ENCODE results near the gene RHBDD1.
"Not testable (repeated sequence)": the region's sequence is repeated elsewhere in the genome, so short reads cannot be mapped to it uniquely, and the experiment has no call there.

The RHBDD1 gene

DNA sequence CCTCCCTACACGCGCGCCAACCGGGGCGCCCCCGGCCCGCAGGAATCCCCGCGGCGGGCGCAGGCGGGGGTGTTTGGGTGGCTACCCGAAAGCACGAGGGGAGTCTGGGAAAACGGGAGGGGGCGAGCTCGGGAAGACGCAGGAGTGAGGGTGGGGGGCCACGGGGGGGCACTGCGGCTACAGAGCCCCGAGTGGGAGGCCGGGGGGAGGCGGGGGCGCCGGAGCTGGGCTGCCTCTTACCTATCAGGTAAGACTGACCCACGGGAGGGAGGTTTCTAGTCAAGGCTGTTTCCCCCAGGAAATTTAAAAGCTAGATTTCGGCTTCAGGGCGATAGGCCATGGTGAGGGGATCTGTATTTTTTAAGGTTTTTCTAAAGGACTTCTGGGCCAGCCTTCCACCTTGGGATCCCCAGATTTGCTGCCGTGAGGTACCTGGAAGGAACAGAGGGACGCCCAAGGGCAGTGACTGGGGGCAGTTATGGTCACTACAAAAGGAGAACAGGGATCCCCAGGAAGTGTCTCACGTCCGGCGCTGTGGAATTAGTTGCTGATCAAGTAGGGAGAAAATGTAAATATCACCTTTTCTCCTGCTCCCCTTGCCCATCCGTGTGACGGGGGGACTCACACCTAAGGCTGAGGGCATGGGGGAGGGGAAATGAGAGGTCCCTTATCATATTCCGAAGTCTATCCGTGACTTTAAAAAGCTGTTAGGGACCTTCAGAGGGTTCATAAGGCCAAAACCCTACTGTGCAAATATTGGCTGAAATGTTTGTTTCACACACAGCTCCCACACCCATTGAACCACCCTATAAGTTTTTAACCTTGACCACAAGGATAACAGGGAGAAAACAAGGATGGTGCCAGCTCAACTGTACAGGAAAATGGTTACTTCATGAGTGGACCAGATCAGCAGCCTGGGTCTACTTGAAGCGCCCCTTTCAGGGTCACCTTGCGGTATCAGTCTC is 35.6 kb upstream of the RHBDD1 start:
- no peak for DNase-seq

DNA sequence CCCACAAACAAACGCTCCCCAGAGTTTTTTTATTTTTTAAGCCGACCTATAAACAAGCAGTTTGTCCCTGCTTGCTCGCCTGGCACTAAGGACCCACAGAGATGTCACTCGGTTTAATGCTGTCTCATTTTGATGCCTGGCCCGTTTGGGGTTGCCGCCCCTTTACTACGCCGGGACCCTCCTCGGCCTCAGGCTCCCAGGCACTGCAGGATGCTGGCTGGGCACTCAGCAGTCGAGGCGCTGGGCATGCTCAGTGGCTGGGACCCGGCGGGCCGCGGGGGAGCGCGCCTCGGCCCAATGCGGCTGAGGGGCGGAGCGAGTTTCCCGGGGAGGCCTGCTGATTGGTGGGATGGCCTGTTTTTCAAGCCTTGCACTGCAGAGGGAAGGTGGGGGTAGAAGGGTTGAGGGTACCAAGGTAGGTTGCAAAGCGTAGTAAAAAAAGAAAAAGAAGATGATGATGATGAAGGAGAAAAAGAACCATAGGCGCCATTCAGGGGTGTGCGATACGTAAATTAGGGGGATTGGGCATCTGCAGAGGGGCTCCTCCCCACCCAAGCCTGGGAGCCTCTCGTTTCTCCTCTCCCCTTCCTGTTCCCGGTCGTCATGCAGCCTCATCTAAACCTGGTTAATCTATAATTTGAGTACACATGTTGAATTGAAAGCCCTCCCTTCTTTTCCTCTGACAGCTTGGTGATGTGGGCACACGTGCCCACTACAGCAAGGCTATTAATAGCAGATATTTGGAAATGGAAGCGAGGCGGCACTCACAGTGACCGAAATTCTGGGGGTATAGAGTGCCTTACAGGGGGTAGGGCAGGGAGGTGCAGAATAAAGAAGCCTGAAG is 34.7 kb upstream of the RHBDD1 start:
- DNase-seq, result peak; percentile 68

DNA sequence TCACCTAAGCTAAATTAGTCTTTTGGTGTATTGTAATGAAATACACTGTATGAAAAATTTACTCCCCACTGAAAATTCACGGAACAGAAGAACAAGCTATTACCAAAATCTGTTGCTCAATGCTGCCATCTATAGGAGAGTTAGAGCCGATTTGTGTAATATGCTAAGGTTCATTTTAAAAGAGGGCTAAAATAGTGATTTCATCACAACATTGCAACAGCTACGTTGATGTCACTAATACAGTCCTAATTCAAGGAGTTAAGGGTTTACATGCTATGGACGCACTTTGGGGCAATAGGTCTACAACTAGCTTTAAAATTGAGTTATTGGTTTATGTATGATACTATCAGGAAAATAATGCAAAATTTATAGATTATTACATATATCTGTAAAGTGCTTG is 33.3 kb upstream of the RHBDD1 start:
- DNase-seq, result no peak

DNA sequence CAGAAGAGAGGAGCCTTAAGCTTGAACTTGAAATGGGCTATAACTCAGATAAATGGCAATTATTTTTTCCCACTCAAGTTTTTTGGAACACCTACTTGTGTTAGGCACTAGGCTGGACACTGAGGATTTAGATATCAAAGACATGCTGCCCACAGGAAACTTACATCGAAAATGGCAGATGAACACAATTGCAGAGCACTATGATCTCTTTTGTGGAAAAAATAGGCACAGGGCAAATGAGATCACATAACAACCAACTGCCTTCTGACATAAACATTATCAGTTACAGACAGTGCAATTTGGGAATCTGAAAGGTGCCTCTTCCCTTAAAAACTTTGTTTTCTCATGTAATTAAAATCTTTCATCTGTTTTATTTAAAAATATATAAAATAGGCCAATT is 32.4 kb upstream of the RHBDD1 start:
- DNase-seq, result no peak

DNA sequence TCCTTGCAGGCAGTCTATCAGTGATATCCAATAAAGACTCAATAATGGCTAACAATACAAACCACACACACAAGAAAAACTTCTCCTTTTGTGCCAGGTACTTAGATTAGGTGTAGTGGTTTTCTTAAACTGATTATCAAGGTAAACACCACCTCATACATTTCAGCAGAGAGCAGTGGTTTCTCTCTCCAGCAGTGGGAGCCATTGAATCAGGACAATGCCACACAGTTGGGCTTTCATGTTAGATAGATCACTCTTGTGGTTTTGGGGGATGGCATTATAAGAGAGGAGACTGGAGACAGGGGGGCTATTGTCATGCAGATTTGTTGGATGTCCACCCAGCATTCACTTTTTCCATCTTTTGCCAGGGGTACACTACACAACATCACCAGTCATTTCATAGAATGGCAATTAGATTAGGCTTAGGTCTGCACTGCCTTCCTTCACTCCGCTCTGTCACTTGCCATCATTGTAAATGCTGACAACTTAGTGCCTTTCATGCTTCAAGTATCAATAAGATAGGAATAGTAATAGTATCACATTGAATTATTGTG is 22.6 kb upstream of the RHBDD1 start:
- no peak for DNase-seq

DNA sequence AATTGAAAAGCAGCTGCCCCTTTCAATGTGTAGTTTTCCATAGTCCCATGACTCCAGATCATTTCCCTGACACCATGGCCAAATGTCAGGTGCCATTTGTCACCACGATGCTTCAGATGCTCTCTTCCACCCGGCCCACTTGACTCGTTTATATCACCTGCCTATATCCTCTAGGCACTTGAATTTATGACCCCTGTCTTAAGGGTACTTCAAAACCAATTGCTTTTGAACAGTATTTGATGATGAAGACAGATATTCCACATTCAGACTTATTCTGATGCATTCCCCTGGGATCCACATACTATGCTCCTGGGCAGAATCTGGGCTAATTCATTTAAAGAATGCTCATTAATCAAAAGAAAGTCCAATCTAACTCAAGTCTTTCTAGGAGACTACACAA is 16.9 kb upstream of the RHBDD1 start:
- no peak for DNase-seq

DNA sequence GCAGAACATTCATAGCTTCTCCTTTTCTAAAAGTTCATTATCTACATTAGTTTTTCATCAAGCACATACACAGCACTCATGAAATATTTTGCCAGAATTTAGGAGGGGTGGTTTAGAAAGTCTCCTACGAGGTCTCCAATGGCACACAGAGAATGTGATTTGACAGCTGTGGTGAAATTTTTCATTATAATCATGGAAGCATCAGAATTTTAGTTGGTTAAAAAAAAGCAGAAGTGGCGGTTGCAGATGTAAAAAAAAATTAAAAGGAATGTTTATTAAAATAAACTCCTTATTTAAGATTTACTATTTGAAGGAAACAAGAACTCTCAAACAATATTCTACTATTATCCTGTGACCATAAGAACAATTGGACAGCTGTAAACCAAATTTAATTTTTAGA is 10.8 kb upstream of the RHBDD1 start:
- DNase-seq, result no peak

DNA sequence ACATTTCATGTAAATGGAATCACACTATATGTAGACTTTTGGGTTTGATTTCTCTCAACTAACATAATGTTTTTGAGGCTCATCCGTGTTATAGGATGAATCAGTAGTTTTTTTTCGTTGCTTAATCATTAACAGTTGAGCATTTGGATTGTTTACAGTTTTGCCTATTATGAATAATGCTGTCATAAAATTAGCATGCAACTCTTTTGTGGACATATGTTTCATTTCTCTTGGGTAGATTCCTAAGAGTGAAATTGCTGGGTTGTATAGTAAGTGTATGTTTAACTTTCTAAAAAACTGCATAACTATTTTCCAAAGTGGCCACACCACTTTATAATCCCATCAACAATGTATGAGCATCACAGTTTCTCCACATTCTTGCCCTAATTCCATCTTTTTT is 7.7 kb upstream of the RHBDD1 start:
- no peak for DNase-seq

DNA sequence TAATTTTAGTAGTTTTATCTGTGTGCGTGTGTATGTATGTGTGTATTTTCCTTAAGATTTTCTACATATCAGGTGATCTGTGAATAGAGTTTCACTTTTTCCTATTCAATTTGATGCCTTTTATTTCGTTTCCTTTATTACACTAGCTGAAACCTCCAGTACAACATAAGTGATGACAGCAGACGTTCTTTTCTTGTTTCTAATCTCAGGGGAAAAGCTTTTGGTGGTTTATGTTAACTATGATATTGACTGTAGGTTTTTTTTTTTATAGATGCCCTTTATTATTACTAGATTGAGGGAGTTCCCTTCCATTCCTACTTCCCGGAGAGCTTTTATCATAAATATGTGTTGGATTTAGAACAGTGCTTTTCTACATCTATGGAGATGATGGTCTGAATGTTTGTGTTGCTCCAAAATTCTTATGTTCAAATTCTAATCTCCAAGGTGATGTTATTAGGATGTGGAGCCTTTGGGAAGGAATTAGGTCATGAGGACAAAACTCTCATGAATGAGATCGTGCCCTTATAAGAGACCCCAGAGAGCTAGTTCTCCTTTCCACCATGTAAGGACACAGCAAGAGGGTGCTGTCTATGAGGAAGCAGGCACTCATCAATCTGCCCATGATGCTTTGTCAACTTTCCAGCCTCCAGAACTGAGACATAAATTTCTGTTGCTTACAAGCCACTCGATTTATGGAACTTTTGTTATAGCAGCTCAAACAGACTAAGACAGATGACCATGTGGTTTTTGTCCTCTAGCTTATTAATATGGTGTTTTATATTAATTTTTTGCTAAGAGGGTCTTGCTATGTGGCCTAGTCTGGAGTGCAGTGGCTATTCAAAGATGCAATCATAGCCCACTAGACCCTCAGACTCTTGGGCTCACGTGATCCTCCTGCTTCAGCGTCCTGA is 5.9 kb upstream of the RHBDD1 start:
- no peak for DNase-seq

DNA sequence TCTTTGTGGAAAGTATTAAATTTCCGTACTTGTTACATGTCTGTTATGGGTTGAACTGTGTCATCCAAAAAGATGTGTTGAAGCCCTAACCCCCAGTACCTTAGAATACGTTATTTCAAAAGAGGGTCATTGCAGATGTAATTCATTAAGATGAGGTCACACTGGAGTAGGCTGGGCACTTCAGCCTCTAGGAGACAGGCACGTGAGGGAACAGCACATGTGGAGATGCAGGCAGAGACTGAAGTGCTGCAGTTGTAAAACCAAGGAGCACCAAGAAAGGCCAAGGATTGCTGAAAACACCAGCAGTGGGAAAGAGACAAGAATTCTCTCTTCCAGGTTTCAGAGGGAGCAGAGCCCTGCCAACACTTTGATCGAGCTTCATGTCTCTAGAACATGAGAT is 4.6 kb upstream of the RHBDD1 start:
- DNase-seq, result no peak

DNA sequence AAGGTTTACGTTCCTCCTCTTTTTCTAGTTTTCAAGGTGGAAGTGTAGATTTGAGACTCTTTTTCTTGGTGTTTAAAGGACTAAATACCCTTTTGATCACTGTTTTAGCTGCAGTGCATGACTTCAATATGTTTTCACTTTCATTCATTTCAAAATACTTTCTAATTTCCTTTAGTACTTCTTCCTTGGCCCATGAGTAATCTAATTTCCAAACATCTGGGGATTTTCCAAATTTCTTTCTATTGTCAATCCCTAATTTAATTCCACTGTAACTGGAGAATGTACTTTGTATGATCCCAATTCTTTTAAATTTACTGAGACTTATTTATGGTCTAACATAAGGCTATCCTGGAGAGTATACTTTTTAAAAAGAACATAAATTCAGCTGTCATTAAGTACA is 3.8 kb upstream of the RHBDD1 start:
- no peak for DNase-seq

DNA sequence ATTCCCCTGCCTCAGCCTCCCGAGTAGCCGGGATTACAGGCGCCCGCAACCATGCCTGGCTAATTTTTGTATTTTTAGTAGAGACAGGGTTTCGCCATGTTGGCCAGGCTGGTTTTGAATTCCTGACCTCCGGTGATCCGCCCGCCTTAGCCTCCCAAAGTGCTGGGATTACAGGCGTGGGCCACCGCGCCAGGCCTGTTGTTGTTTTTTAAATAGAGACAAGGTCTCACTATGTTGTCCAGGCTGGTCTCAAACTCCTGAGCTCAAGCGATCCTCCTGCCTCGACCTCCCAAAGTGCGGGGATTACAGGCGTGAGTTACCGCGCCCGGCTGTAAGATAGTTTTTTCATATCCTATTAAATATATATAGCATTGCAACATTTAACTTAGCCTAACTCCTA is 974 bp upstream of the RHBDD1 start:
- not testable (repeated sequence) for DNase-seq

DNA sequence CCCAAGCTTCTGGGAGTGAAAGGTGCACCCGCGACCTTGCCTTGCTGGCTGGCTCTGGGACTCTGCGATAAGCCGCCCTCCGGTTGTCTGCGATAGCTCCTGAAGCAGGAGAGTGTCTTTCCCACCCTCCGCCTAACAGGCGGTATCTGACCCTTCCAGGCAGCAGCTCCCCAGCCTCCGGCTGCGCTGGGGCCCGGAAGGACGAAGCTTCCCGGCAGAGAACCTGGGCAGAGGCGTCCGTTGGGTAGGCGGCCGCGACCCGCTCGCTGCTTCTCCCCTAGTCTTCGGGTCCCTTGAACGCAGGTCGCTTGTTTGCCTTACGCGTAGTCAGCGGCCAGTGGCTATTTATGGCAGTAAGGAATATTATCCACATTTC is 446 bp upstream of the RHBDD1 start:
- no peak for DNase-seq

DNA sequence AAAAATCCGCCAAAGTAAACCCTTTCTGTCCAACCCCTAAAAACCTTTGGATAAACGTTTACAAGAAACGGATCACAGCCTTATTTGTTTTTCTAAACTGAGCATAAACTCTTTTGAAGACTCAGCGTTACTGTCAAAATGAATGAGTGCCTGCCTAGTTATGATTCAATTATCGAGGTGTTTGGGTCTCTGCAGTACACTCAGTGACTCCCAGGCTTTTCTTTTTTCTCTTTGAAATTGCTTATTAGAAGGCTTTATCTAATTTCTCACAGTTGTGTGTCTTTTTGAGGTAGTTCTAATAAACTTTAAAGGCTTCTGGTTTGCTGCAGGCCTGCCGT is 663 bp downstream of the RHBDD1 start:
- DNase-seq, result no peak

DNA sequence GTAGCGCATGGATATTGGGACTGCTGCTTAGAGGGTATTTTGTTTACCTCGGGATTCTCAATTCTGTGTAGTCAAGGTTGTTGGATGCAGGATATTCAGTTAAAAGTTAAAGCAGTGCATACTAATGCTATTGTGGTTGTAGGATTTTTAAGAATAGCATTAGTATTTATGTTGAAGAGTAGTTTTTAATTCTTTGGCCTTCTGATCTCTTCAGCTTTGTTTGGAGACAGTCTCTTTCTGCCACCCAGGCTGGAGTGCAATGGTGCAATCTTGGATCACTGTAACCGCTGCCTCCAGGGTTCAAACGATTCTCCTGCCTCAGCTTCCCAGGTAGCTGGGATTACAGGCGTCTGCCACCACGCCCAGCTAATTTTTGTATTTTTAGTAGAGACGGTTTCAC is 1.5 kb downstream of the RHBDD1 start:
- no peak for DNase-seq

DNA sequence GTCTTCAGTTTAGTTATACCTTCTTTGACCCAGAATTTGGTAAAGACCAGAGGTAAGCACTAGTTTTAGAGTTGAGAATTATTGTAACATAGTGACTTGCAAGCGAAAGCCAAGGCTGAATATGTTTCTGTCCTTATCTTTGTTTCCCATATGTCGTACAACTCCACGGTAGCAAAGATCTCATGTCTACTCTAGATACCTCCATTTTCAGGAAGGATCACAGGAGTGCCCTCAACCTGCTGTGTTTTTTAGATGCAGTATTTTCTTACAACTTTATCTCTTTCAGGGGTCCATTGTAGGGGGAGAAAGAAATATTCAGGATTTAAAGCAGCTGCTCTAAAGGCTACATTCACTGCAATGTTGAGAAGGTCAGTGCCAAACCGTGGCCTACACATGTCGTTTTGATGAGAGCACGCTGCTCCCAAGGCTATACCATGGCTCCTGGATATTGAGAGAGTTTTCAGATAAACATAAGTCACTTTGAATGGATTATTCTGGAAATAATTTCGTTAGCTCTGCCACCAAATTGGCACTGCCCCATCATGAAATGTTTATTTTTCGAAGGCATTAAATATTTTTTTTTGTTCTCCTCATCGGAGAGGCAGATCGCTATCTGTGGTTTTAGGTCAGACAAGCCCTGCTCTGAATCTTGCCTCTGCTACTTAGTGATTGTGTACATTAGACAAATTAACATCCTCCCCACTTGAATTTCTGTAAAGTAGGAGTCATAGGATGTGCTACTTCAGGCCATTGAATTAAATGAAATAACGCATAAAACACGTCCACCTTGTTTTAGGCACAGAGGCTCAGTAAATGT is 2.1 kb downstream of the RHBDD1 start:
- no peak for DNase-seq

DNA sequence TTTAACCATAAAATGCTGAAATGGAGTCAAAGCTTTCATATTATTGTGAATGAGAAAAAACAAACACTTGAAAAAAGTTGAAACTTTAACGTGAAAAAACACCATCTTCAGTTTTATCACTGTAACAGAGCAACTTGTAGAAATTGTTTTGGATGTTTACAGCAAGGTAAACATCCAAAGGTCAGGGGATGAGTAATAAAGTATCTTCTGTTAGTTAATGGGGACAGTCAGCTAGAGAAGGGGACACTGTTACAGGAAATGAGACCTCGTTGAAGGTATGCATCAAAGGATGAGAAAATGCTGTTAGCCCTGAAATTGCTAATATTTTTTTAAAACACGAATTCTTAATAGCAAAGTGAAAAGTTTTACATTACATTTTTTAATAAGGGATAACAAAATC is 2.9 kb downstream of the RHBDD1 start:
- no peak for DNase-seq

DNA sequence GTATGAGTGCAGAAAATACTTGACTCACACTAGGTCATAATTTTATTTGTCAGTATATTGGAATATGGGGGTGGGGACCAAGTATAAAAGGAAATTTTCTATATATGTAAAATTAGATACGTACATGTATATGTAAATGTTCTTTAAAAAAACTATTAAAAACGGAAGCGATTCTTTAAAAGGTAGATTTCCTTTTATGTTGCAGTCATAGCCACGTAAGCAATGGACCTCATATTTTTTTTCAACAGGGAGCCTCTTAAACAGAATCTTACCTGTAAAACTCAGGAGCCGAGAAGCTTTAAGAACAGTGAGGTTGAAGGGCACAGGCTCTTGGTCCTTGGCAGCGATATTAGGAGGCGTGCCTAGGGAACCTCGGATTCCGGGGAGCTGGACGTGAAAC is 3.3 kb downstream of the RHBDD1 start:
- no peak for DNase-seq

DNA sequence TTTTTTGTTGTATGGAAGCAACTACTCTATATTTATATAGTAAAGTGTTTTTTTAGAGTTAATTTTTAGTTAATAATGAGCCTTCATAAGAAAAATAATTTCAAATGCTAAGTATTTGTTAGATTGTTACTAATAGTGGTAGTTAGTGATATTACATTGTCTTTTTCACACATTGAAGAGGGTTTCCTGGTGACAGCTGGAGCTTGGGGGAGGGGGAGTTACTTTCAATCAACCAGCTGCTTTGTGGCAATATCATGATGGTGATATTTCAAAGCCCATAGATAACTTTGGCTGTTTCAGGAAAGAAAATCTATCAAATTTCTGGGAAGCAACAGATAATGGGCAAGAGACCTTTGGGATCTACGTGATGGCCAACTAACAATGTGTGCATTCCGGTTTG is 4.1 kb downstream of the RHBDD1 start:
- no peak for DNase-seq

DNA sequence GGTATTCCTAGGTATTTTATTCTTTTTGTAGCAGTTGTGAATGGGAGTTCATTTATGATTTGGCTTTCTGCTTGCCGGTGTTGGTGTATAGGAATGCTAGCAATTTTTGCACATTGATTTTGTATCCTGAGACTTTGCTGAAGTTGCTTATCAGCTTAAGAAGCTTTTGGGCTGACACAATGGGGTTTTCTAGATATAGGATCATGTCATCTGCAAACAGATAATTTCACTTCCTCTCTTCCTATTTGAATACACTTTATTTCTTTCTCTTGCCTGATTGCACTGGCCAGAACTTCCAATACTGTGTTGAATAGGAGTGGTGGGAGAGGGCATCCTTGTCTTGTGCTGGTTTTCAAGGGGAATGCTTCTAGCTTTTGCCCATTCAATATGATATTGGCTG is 7.1 kb downstream of the RHBDD1 start:
- DNase-seq, result not testable (repeated sequence)

DNA sequence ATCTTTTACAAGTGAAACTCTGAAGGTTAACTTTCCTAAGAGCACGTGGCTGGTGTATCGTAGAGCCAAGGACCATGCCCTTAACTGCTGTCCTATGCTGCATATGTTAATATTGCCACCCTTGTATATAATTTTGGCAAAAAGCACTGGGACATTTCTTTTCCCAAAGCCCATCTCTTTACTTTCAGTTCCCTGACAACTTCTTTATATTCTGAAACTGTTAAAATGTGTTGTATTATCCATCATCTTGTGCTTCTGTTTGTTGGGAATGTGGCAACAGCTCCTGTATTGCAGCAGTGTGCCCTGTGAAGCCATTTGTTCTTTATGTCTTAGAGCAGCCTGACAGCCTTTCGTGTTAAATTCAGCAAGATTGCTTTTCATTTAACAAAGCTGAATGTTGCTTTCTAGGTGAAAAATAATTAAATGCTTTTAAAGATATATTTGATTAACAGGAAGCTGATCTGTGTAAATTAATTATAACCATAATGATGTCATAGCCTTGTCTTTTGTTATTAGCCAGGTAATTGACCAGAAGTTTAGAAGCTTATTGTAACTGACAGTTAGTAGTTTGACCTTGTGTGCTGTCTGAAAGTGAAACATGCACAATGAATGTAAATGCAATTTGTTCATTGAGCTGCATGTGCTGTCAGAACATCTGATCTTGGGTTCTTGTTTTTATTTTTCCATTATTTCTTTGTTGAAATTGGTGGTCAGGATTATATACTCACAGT is 9.7 kb downstream of the RHBDD1 start:
- no peak for DNase-seq

All from activated CD4-positive, alpha-beta T cell treated with anti-CD3 and anti-CD28 coated beads, Interleukin-2, amount 50 U/mL, for 1 hour (primary cell).